SH-SY5Y (cell line): ENCODE results near the gene CBLN3.

Source experiments
- GATA2 ChIP-seq: IDR thresholded peaks from 2 replicates; pipeline ENCODE4 v1.6.1; 2011; ENCODE audit warnings: mild to moderate bottlenecking, low read depth, low read length
- GATA3 ChIP-seq: IDR thresholded peaks from 2 replicates; pipeline ENCODE4 v1.6.1; 2011; ENCODE audit warnings: low read depth, mild to moderate bottlenecking, low read length, moderate library complexity

The CBLN3 gene

GRCh38 chr14:24408764-24409163 lies 20.7 kb downstream of the CBLN3 start:
- TF ChIP-seq GATA2 (no peak), GATA3 (no peak)

- TF ChIP-seq GATA3 (no peak), GATA2 (no peak)
These were observed 21.7 kb downstream of the CBLN3 start for GRCh38 chr14:24407608-24408325.

- TF ChIP-seq GATA3 = no peak
- TF ChIP-seq GATA2 = no peak
These were observed 23.1 kb downstream of the CBLN3 start for GRCh38 chr14:24406416-24406815.

- TF ChIP-seq GATA3 (no peak), GATA2 (no peak)
These were observed 24.7 kb downstream of the CBLN3 start for GRCh38 chr14:24404814-24405213.

- TF ChIP-seq GATA3 (no peak), GATA2 (no peak)
These were observed 26.0 kb downstream of the CBLN3 start for GRCh38 chr14:24403294-24403998.

GRCh38 chr14:24401810-24402702 lies 27.4 kb downstream of the CBLN3 start:
- no peak for TF ChIP-seq GATA3
- TF ChIP-seq GATA2 = no peak

- no peak for TF ChIP-seq GATA2
- no peak for TF ChIP-seq GATA3
These were observed 29.3 kb downstream of the CBLN3 start for GRCh38 chr14:24399999-24400718.

GRCh38 chr14:24399447-24399822 lies 30.0 kb downstream of the CBLN3 start:
- no peak for TF ChIP-seq GATA3
- no peak for TF ChIP-seq GATA2

- TF ChIP-seq GATA3 = no peak
- no peak for TF ChIP-seq GATA2
These were observed 30.6 kb downstream of the CBLN3 start, which contains the start of gene NYNRIN for GRCh38 chr14:24398653-24399446. TSS of gene NYNRIN (plus strand) at chr14:24399003. CDS start at chr14:24399247, 244 bp downstream.

- TF ChIP-seq GATA3 = no peak
These were observed 31.2 kb downstream of the CBLN3 start for GRCh38 chr14:24398293-24398652.

- no peak for TF ChIP-seq GATA2
- TF ChIP-seq GATA3 = no peak
These were observed 31.7 kb downstream of the CBLN3 start for GRCh38 chr14:24397639-24398292.

GRCh38 chr14:24395609-24396582 lies 33.6 kb downstream of the CBLN3 start:
- TF ChIP-seq GATA3 (no peak), GATA2 (no peak)
